ENCODE measurements around the gene SPECC1.
"Not testable (repeated sequence)": the region's sequence is repeated elsewhere in the genome, so short reads cannot be mapped to it uniquely, and the experiment has no call there.

The SPECC1 gene

DNA sequence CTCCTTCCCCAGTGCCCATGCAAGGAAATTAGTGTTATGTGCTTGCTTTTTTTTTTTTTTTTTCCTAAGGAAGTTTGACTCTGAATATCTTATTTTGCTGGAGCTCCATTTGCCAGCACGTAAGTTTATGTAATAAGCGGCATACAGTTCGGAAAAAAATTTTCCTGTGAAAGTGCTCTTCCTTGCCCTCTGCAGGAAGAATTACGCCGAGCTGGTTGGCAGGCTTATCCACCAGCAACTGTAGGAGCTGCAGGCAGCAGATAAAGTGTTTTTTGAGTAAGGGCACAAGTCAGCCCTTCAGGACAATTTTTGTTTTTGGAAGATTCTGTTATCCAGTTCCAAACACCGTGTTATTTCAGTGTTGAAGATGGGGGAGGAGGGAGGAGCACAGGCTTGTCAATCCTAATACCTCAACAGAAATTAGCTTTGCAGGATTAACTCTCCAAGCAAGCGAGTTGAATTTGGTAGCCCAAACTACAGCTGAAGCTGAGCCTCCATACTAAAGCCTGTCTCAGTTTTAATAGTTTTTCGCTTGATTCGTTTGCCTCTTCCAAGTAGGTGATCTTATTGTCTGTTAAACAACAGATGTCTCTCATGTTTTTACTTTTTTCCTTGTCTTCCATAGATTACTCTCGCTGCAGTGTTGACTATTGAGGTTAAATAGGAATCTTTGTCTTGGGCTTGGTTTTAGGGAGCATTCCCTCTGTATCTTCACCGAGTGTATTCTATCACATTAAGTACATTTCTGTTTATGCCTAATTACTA lies 1.1 kb downstream of the SPECC1 start:
- peak; percentile 36 for DNase-seq

- no peak for DNase-seq
These were observed 1.8 kb downstream of the SPECC1 start for GRCh38 chr17:20010936-20011335.

DNA sequence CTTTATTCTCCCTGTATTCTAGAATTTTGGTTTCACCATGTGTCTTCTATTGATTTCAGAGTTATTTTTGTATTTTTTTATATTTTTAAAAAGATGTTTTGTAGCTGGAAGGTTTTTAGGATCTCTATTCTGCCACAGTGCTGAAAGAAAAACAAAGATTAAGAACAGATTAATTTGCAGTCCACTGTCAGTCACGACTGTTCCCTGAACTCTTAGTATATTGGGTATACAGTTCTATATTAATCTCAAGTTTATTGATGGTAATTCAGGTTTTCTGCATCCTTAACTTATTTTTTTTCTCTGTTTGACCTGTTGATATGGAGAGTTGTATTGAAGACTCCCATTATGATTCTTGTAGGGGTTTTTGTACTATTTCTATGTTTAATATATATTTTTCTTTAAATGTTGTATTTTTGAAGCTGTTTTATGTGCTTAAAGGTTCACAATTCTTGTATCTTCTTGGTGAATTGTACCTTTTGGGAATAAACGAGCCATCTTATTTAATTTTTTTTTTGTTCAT lies 2.9 kb downstream of the SPECC1 start:
- no peak for DNase-seq

DNA sequence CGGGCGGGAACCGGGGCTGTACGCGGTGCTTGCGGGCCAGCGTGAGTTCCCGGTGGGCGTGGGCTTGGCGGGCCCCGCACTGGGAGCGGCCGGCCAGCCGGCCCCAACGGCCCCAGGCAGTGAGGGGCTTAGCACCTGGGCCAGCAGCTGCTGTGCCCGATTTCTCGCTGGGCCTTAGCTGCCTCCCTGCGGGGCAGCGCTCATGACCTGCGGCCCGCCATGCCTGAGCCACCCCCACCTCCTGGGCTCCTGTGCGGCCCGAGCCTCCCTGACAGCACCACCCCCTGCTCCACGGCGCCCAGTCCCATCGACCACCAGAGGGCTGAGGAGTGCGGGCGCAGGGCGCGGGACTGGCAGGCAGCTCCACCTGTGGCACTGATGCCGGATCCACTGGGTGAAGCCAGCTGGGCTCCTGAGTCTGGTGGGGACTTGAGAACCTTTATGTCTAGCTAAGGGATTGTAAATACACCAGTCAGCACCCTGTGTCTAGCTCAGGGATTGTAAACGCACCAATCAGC lies 7.4 kb downstream of the SPECC1 start:
- not testable (repeated sequence) for DNase-seq

- DNase-seq: no peak
These were observed 13.5 kb downstream of the SPECC1 start for GRCh38 chr17:20022701-20023100.

- no peak for DNase-seq
These were observed 17.8 kb downstream of the SPECC1 start for GRCh38 chr17:20026960-20027359.

GRCh38 chr17:20028443-20028842 lies 19.3 kb downstream of the SPECC1 start:
- DNase-seq: no peak

- DNase-seq: no peak
These were observed 23.5 kb downstream of the SPECC1 start for GRCh38 chr17:20032636-20033035.

- no peak for DNase-seq
These were observed 24.3 kb downstream of the SPECC1 start for GRCh38 chr17:20033415-20033814.

DNA sequence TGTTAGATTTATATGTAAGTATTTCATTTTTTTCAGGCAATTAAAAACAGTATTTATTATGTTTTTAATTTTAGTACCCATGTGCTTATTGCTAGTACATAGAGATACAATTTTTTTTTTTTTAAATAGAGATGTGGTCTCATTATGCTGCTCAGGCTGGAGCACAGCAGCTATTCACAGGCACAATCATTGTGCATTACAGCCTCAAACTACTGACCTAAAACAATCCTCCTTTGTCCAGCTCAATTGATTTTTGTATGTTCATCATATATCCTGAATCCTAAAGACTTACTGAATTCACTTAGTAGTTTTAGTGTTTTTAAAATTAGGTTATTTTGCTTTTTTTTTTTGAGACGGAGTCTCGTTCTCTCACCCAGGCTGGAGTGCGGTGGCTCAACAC lies 26.3 kb downstream of the SPECC1 start:
- DNase-seq: no peak

GRCh38 chr17:20037286-20037685 lies 28.1 kb downstream of the SPECC1 start:
- not testable (repeated sequence) for DNase-seq

GRCh38 chr17:20039037-20039436 lies 29.9 kb downstream of the SPECC1 start:
- no peak for DNase-seq

- no peak for DNase-seq
These were observed 31.1 kb downstream of the SPECC1 start for GRCh38 chr17:20040216-20040615.

DNA sequence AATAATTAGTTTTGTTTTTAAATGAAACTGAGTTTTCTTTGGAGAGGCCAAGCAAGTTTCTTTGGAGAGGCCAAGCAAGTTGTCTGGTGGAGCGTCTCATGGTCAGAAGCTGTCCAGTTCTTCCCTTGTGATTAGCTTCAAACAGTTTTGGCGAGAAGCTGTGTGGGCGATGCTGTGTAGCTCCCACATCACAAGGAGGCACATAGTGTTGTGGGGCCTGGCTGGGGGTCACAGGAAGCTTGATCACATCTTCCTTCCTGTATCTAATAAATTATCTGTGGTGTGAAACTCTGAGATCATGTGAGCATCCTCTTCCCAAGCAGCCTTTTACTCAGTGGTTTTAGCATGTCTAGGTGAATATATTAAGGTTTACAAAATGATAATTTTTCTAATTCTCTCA lies 33.9 kb downstream of the SPECC1 start:
- no peak for DNase-seq

DNA sequence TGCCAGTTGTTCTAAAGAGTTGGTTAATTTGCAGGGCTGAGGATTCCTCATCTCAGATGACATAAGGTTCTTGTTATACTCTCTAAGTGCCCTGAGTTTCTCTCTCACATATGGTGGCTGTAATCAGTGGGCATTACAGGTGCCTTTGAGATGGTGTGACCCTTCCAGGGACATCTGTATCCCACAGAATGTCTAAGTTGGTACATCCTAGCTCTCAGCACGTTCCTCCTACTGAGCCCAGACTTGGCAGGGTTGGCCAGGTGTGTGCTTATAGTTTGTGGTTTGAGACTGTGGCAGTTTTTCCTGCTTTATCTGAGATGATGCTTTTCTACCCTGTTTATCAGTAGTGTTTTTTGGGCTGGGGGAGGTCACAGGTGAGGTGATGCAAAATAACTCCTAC lies 36.3 kb downstream of the SPECC1 start:
- DNase-seq: no peak

DNA sequence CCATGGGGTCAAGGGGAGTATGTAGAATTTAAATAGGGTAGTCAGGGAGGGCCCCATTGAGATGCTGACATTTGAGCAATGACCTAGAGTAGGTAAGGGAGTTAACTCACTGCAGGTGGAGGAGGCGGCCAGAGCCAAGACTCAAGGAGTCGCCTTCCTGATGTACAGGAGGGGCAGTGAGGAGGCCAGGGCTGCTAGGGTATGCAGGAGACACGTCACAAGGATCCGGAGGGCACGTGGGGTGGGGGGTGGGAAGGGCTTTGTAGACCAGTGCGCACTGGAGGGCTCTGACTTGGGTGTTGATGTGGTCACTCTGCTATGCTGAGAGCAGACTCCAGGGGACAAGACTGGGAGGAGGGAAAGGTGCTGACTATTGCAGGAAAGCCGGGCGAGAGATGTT lies 37.5 kb downstream of the SPECC1 start:
- no peak for DNase-seq

- no peak for DNase-seq
These were observed 42.5 kb downstream of the SPECC1 start for GRCh38 chr17:20051624-20052023.

DNA sequence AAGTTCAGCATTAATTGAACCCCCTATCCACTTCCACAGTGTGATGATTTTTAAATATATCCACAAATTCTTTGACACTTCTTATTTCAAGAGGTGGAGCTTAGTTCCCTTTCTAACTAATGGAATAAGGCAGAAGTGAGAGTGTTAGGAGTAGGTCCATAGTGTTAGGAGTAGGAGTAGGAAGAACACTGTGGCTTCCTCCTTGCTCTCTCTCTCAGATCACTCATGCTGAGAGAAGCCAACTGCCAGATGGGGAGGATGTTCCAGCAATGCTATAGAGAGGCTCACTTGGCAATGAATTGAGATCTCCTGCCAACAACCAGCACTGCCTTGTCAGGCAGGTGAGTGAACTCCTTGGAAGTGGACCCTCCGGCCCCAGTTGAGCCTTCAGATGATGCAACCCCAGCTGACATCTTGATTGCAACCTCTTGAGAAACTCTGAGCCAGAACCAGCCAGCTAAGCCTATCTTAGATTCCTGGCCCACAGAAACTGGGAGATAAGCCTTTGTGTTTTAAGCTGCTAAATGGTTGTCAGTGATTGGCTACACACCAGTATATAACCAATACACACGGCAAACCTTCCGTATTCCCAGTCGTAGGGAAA lies 44.3 kb downstream of the SPECC1 start:
- no peak for DNase-seq

DNA sequence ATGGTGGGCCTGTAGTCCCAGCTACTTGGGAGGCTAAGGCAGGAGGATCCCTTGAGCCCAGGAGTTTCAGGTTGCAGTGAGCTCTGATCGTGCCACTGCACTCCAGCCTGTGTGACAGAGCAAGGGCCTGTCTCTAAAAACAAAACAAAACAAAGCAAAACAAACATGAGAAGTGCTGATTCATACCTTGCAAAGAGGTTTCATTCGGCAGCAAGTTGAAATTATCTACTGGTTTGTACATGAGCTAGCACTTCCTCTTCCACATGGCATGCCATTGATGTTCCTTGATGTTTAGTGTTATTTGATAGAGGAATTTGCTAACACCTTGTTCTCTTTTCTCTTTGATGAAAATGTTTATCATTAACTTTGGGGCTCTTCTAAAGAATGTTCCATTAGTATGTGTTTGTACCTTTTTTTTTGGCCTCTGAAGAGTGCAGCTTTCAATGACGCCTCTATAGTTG lies 50.6 kb downstream of the SPECC1 start:
- DNase-seq: no peak

DNA sequence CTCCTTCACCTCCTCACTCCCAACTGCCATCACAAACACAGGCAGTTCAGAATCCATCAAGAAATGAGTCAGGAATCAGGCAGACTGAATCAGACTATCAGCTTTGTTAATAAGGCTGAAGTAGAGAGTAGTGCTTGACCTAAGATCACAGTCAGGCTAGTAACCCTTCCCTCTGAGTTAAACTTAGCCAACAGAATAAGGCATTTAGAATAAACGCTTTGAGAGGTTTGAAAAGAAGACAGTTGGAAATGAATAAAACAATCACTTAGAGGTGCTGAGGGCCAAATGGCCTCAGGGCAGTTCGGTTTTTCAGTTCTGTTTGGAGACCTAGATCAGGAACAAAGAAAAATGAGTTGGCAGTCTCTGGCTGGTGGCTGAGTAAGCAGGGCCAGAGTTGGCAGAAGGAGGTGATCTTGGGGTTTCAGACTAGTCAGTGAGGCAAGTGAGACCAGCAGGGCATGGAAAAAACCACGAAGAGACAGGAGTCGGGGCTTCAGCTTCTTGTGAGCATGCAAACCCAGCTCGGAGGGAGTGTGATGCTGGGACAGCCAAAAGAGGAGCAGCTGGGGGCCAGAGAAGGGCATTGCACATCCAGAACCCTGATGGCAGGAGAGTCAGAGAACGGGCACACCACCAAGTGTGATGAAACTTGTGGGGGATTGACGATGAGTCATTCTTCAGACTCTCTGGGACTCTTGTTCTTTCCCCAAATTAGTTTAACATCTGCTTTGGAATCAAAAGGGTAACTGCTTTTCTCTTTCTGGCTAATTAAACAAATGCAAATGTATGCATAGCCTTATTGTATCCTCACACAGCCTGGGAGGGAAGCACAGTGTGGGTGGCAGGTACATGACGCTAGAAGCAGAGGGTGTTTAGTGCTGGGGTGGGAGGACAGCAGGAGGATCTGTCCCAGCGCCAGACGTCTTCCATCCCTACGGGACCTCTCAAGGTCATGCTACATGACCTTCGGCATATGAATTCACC lies 54.8 kb downstream of the SPECC1 start:
- DNase-seq: no peak

DNA sequence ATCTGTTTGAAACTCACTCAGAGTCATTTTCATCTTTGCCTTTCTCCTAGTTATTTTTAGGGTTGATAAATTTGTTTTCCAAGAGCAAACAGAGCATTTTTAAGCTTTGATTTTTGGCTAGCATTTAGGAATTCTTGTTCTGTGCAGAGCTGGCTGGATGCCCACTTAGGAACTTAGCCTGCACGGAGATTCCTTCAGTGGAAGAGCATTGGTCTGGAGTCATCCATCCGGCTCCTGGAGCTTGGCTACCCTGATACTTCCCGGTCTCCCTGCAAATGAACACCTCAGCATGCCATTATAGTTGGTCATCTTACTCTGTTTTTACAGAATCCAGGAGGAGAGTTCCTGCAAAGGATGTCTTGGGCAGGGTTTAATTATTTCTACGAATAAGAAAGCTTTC lies 57.1 kb downstream of the SPECC1 start:
- DNase-seq: no peak

DNA sequence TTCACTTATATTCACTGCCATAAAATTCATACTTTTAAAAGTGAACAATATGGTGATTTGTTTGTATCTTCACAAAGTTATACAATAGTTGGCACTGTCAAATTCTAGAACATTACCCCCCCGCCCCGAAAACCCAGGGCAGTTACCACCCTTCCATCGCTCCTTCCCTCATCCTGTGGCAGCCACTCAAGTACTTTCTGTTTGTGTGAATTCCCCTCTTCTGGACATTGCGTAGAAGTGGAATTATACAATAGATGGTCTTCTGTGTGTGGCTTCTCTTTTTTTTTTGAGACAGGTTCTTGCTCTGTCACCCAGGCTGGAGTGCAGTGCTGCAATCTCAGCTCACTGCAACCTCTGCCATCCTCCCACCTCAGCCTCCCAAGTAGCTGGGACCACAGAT lies 58.6 kb downstream of the SPECC1 start:
- DNase-seq: no peak

GRCh38 chr17:20068445-20068844 lies 59.3 kb downstream of the SPECC1 start:
- no peak for DNase-seq

Data from CD4-positive, alpha-beta T cell treated with Interleukin-17A for 4 hours (primary cell).